HG03439 (cell line): ENCODE measurements around the gene CARNS1.
A peak's percentile ranks its signal among the peaks of the same experiment; 100 is the strongest.
"Not testable (repeated sequence)": the region's sequence is repeated elsewhere in the genome, so short reads cannot be mapped to it uniquely, and the experiment has no call there.

Source experiments
- ATAC-seq: cut with Tn5 transposase; IDR thresholded peaks from one replicate; pipeline ENCODE4 v1.9.1; 2021; ENCODE audit warnings: mild to moderate bottlenecking, moderate library complexity; ENCODE audit not compliant: unreplicated experiment

The CARNS1 gene

GRCh38 chr11:67464411-67465188 is 49.1 kb downstream of the CARNS1 start:
- peak; percentile 54 for ATAC-seq

- ATAC-seq: no peak
Observed at GRCh38 chr11:67465189-67465510, 49.7 kb downstream of the CARNS1 start.

GRCh38 chr11:67465530-67465929 is 50.1 kb downstream of the CARNS1 start:
- ATAC-seq: not testable (repeated sequence)

- no peak for ATAC-seq
Observed at GRCh38 chr11:67466367-67466766, 50.9 kb downstream of the CARNS1 start.

GRCh38 chr11:67466962-67467771 is 51.7 kb downstream of the CARNS1 start:
- no peak for ATAC-seq

GRCh38 chr11:67468056-67468455 is 52.6 kb downstream of the CARNS1 start:
- ATAC-seq: no peak

- ATAC-seq: no peak
Observed at GRCh38 chr11:67468456-67468758, 52.9 kb downstream of the CARNS1 start.

- ATAC-seq: peak; percentile 60
Observed at GRCh38 chr11:67468759-67469507, 53.5 kb downstream of the CARNS1 start, which contains the start of gene TMEM134. Gene TMEM134, minus strand, starts transcription at chr11:67469251. Its CDS starts 59 bp downstream, at chr11:67469192.

GRCh38 chr11:67469508-67469811 is 54.0 kb downstream of the CARNS1 start:
- no peak for ATAC-seq

GRCh38 chr11:67470337-67471002 is 55.0 kb downstream of the CARNS1 start:
- ATAC-seq: no peak

GRCh38 chr11:67472882-67473281 is 57.4 kb downstream of the CARNS1 start:
- ATAC-seq: no peak
